CD14-positive monocyte (primary cell): Measurements from ENCODE around the gene TFAP2D. TPM values are rescaled to one million over a fixed set of nuclear protein-coding genes. Genes with fewer than 3 reads are reported as not detected.
A peak's percentile ranks its signal among the peaks of the same experiment; 100 is the strongest.

Experiments
- DNase-seq, 3 donors: peaks; one replicate each; pipeline ENCODE4 v3.0.0-alpha.2; 2011 to 2022
- H2AFZ ChIP-seq: 2 replicates; pipeline ENCODE4 v1.6.0; 2012; ENCODE audit warnings: mild to moderate bottlenecking, low read depth, low read length, inconsistent platforms; ENCODE audit not compliant: insufficient read depth, poor library complexity, severe bottlenecking
- H3K27ac ChIP-seq, 2 donors: 1 replicate in 1 of 2; 2 replicates in 1 of 2; pipeline ENCODE4 v1.5.1; 2012 to 2013; ENCODE audit warnings: low read length in 2 of 2, control low read depth in 1 of 2, inconsistent platforms in 1 of 2, low read depth in 1 of 2, mild to moderate bottlenecking in 1 of 2
- H3K27me3 ChIP-seq, 2 donors: one replicate each; pipeline versions ENCODE4 v1.6.0 to v1.6.1; 2011 to 2013; ENCODE audit warnings: low read length in 2 of 2; ENCODE audit not compliant: control insufficient read depth in 2 of 2, insufficient read depth in 2 of 2
- H3K36me3 ChIP-seq, 2 donors: replicated peaks in 1 of 2; 1 replicate in 1 of 2; 2 replicates in 1 of 2; pipeline versions ENCODE4 v1.5.1 to v1.6.1; 2012 to 2013; ENCODE audit warnings: low read length in 2 of 2, control low read depth in 1 of 2, inconsistent platforms in 1 of 2, mild to moderate bottlenecking in 1 of 2; ENCODE audit not compliant: insufficient read depth in 2 of 2, control insufficient read depth in 1 of 2
- H3K4me1 ChIP-seq, 2 donors: 1 replicate in 1 of 2; 2 replicates in 1 of 2; pipeline versions ENCODE4 v1.5.1 to v1.6.1; 2012 to 2013; ENCODE audit warnings: low read length in 2 of 2, control low read depth in 1 of 2, inconsistent platforms in 1 of 2, mild to moderate bottlenecking in 1 of 2, moderate library complexity in 1 of 2; ENCODE audit not compliant: insufficient read depth in 2 of 2, control insufficient read depth in 1 of 2
- H3K4me2 ChIP-seq: replicated peaks from 2 replicates; pipeline ENCODE3; 2012; ENCODE audit warnings: low read length, moderate library complexity, mild to moderate bottlenecking; ENCODE audit not compliant: poor library complexity, severe bottlenecking; ENCODE audit errors: extremely low read depth
- H3K4me3 ChIP-seq, 3 experiments: fragments of 200-600 bp in 1 of 3; sonication (generic) in 1 of 3; replicated peaks in 1 of 3; 1 replicate in 2 of 3; 2 replicates in 1 of 3; pipeline ENCODE4 v1.5.1; 2011 to 2013; ENCODE audit warnings: low read length in 3 of 3, mild to moderate bottlenecking in 3 of 3, control low read depth in 2 of 3, low read depth in 2 of 3, inconsistent platforms in 1 of 3, moderate library complexity in 1 of 3
- H3K79me2 ChIP-seq: 2 replicates; pipeline ENCODE4 v1.6.0; 2012; ENCODE audit warnings: mild to moderate bottlenecking, control low read depth, inconsistent platforms, low read length, moderate library complexity; ENCODE audit not compliant: insufficient read depth
- H3K9ac ChIP-seq: 2 replicates; pipeline ENCODE4 v1.6.0; 2017; ENCODE audit warnings: low read length, mild to moderate bottlenecking; ENCODE audit not compliant: insufficient read depth, poor library complexity, severe bottlenecking
- H3K9me3 ChIP-seq, 2 donors: replicated peaks in 1 of 2; 1 replicate in 1 of 2; 2 replicates in 1 of 2; pipeline versions ENCODE4 v1.5.1 to v1.6.1; 2012 to 2013; ENCODE audit warnings: low read length in 2 of 2, control low read depth in 1 of 2; ENCODE audit not compliant: control insufficient read depth in 1 of 2, insufficient read depth in 1 of 2
- H4K20me1 ChIP-seq: 2 replicates; pipeline ENCODE4 v1.6.0; 2012; ENCODE audit warnings: mild to moderate bottlenecking, low read length, control low read depth, moderate library complexity; ENCODE audit not compliant: insufficient read depth
- H3K27ac Mint-ChIP-seq, 7 donors: one replicate each; pipeline ENCODE4 v1.8.0; 2020; ENCODE audit warnings: mild to moderate bottlenecking in 7 of 7, mixed read lengths in 7 of 7, moderate library complexity in 6 of 7, inconsistent platforms in 2 of 7
- H3K27me3 Mint-ChIP-seq, 3 donors: one replicate each; pipeline ENCODE4 v1.8.0; 2021 to 2022; ENCODE audit warnings: low read depth in 3 of 3, mild to moderate bottlenecking in 3 of 3, mixed read lengths in 3 of 3, moderate library complexity in 3 of 3, inconsistent platforms in 1 of 3
- H3K36me3 Mint-ChIP-seq, 2 donors: one replicate each; pipeline ENCODE4 v1.8.0; 2020; ENCODE audit warnings: mixed read lengths in 2 of 2, inconsistent platforms in 1 of 2, mild to moderate bottlenecking in 1 of 2
- H3K4me1 Mint-ChIP-seq: one replicate; pipeline ENCODE4 v1.8.0; 2020; ENCODE audit warnings: mild to moderate bottlenecking, mixed read lengths
- H3K4me3 Mint-ChIP-seq, 2 donors: one replicate each; pipeline ENCODE4 v1.8.0; 2020; ENCODE audit warnings: mild to moderate bottlenecking in 2 of 2, mixed read lengths in 2 of 2, moderate library complexity in 1 of 2
- H3K9me3 Mint-ChIP-seq, 7 donors: one replicate each; pipeline ENCODE4 v1.8.0; 2020 to 2022; ENCODE audit warnings: mixed read lengths in 7 of 7, mild to moderate bottlenecking in 6 of 7, moderate library complexity in 6 of 7, inconsistent platforms in 2 of 7
- CTCF ChIP-seq: fragments of 200-600 bp; IDR thresholded peaks from one replicate; pipeline ENCODE4 v1.8.0; 2022; ENCODE audit warnings: antibody characterized with exemption, mild to moderate bottlenecking
- WGBS: methylation state at CpG from one replicate; pipeline ENCODE4 v1.1.5; 2013; ENCODE audit warnings: missing lambda C conversion rate; ENCODE audit not compliant: insufficient coverage; 5-methylcytosine and 5-hydroxymethylcytosine counted together
- intact Hi-C, 2 donors: fragments of 100-400 bp; cut with micrococcal nuclease; formaldehyde crosslinking; loops; one replicate each; pipeline versions ENCODE4 v1.15.0 to v1.15.1; 2023
- polyA plus RNA-seq, 3 donors: library from polyadenylated mRNA; depleted of rRNA in 1 of 3; unstranded in 2 of 3; stranded (reverse) in 1 of 3; fragments of 300-500 nt in 2 of 3; fragments of >200 nt in 1 of 3; fragmentation: Illumina TruSeq in 2 of 3; gene quantifications; 1 replicate in 2 of 3; 2 replicates in 1 of 3; pipeline ENCODE4 v1.2.3, GENCODE V29; 2012 to 2021

The TFAP2D gene
- polyA plus RNA-seq, 3 donors, result not detected

GRCh38 chr6:50820869-50821264 lies 107.5 kb downstream of the TFAP2D start:
- Histone ChIP-seq H3K79me2 (no peaks in the 10 kb centered on the region), H3K9me3 (peaks cover 0 to 46% of the 10 kb centered on the region in 2 donors), H3K4me2 (no peak overlapping the region), H3K27me3 (peaks cover 87 to 93% of the 10 kb centered on the region in 2 donors), H3K9ac (no peak overlapping the region), H3K36me3 (no peaks in the 10 kb centered on the region), H4K20me1 (no peaks in the 10 kb centered on the region), H3K4me1 (peaks cover under 1% of the 10 kb centered on the region in 2 donors), H3K4me3 (no peak overlapping the region), H2AFZ (no peak overlapping the region), H3K27ac (no peak overlapping the region)
- no peak for TF ChIP-seq CTCF
- H3K36me3 Mint-ChIP-seq, result peaks cover 0 to 11% of the 10 kb centered on the region in 2 donors
- no peak overlapping the region for H3K27ac Mint-ChIP-seq
- peak overlapping the region in 1 of 2 donors; percentile 88 for H3K4me3 Mint-ChIP-seq
- DNase-seq, result no peak
- intact Hi-C loops, result no loop called here
- peaks cover 0 to 18% (median 12%) of the 10 kb centered on the region in 7 donors for H3K9me3 Mint-ChIP-seq
- H3K4me1 Mint-ChIP-seq, result peaks cover 17% of the 10 kb centered on the region
- 2% methylated on average over 4 of the region's 5 CpGs for WGBS
- H3K27me3 Mint-ChIP-seq, result peaks cover 92 to 96% (median 94%) of the 10 kb centered on the region in 3 donors

GRCh38 chr6:50821441-50822077 lies 108.2 kb downstream of the TFAP2D start:
- Histone ChIP-seq H3K27me3 (peaks cover 93 to 99% of the 10 kb centered on the region in 2 donors), H3K4me3 (no peak overlapping the region), H3K9ac (no peak overlapping the region), H3K79me2 (no peaks in the 10 kb centered on the region), H3K4me1 (no peaks in the 10 kb centered on the region), H3K4me2 (no peak overlapping the region), H3K9me3 (peaks cover 0 to 53% of the 10 kb centered on the region in 2 donors), H3K36me3 (no peaks in the 10 kb centered on the region), H2AFZ (no peak overlapping the region), H3K27ac (no peak overlapping the region), H4K20me1 (no peaks in the 10 kb centered on the region)
- intact Hi-C loops, result no loop called here
- H3K36me3 Mint-ChIP-seq, result peaks cover 0 to 11% of the 10 kb centered on the region in 2 donors
- TF ChIP-seq CTCF, result no peak
- H3K9me3 Mint-ChIP-seq, result peaks cover 0 to 18% (median 13%) of the 10 kb centered on the region in 7 donors
- peaks cover 97 to 99% (median 99%) of the 10 kb centered on the region in 3 donors for H3K27me3 Mint-ChIP-seq
- 2% methylated on average over 6 of the region's 20 CpGs for WGBS
- no peak overlapping the region for H3K27ac Mint-ChIP-seq
- peak overlapping the region in 1 of 2 donors; percentile 88 for H3K4me3 Mint-ChIP-seq
- DNase-seq, result no peak
- H3K4me1 Mint-ChIP-seq, result peaks cover 15% of the 10 kb centered on the region
